ENCODE measurements around the gene HS3ST2. TPM values are rescaled to one million over a fixed set of nuclear protein-coding genes. Genes with fewer than 3 reads are reported as not detected.

The HS3ST2 gene
- total RNA-seq, 1 experiment from 2014 or later: 0.61 TPM

GRCh38 chr16:22770866-22771265 lies 43.1 kb upstream of the HS3ST2 start:
- no peaks in the 10 kb centered on the region for H3K36me3 Mint-ChIP-seq
- peaks cover 2% of the 10 kb centered on the region; the same call in 1 of the 2 replicates for H3K27me3 Mint-ChIP-seq (ENCODE audit: low read depth)
- TF ChIP-seq GTF2I (CRISPR knock-in tag; conservative IDR thresholded peaks at IDR 0.05): no peak
- TF ChIP-seq GRHL2 (CRISPR knock-in tag; IDR thresholded peaks at IDR 0.05; ENCODE audit: insufficient replicate concordance, severe bottlenecking): no peak
- TF ChIP-seq TCF7 (CRISPR knock-in tag; IDR thresholded peaks at IDR 0.05; ENCODE audit: low read depth): no peak
- TF ChIP-seq TEAD4 (CRISPR knock-in tag; IDR thresholded peaks at IDR 0.05): no peak
- TF ChIP-seq ERG (CRISPR knock-in tag; IDR thresholded peaks at IDR 0.05): no peak
- TF ChIP-seq NR1H2 (CRISPR knock-in tag; IDR thresholded peaks at IDR 0.05): no peak
- TF ChIP-seq SMAD4 (CRISPR knock-in tag; IDR thresholded peaks at IDR 0.05): no peak
- no peak for TF ChIP-seq RELA (CRISPR knock-in tag; IDR thresholded peaks at IDR 0.05; ENCODE audit: borderline replicate concordance)
- no peak for TF ChIP-seq MYBL2 (CRISPR knock-in tag; IDR thresholded peaks at IDR 0.05)
- no peak for TF ChIP-seq CREB1 (CRISPR knock-in tag; IDR thresholded peaks at IDR 0.05)
- TF ChIP-seq, protein P1, sequence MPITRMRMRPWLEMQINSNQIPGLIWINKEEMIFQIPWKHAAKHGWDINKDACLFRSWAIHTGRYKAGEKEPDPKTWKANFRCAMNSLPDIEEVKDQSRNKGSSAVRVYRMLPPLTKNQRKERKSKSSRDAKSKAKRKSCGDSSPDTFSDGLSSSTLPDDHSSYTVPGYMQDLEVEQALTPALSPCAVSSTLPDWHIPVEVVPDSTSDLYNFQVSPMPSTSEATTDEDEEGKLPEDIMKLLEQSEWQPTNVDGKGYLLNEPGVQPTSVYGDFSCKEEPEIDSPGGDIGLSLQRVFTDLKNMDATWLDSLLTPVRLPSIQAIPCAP (CRISPR knock-in tag; IDR thresholded peaks at IDR 0.05): no peak
- no peak for TF ChIP-seq ZNF138 (CRISPR knock-in tag; conservative IDR thresholded peaks at IDR 0.05)
- no peak for TF ChIP-seq AFF4 (CRISPR knock-in tag; IDR thresholded peaks at IDR 0.05; ENCODE audit: borderline replicate concordance)
- TF ChIP-seq ZNF219 (CRISPR knock-in tag; IDR thresholded peaks at IDR 0.05; ENCODE audit: borderline replicate concordance): no peak
- no peak for TF ChIP-seq NFYB (CRISPR knock-in tag; conservative IDR thresholded peaks at IDR 0.05; ENCODE audit: low read depth)
- TF ChIP-seq GABPB1 (CRISPR knock-in tag; IDR thresholded peaks at IDR 0.05): no peak
- TF ChIP-seq ZNF671 (CRISPR knock-in tag; IDR thresholded peaks at IDR 0.05): no peak
- no peak for TF ChIP-seq PRDM15 (CRISPR knock-in tag; IDR thresholded peaks at IDR 0.05)
- no peak for DNase-seq (ENCODE audit: low spot score)
- ATAC-seq: no peak
- no peak overlapping the region for H3K27ac Mint-ChIP-seq
- peaks cover 3% of the 10 kb centered on the region; the same call in 1 of the 2 replicates for H3K9me3 Mint-ChIP-seq
- no peak overlapping the region for H3K4me3 Mint-ChIP-seq
- POLR2A ChIA-PET: no interaction called here
- H3K4me1 Mint-ChIP-seq: peaks cover 10% of the 10 kb centered on the region
- CTCF ChIA-PET: no interaction called here

DNA sequence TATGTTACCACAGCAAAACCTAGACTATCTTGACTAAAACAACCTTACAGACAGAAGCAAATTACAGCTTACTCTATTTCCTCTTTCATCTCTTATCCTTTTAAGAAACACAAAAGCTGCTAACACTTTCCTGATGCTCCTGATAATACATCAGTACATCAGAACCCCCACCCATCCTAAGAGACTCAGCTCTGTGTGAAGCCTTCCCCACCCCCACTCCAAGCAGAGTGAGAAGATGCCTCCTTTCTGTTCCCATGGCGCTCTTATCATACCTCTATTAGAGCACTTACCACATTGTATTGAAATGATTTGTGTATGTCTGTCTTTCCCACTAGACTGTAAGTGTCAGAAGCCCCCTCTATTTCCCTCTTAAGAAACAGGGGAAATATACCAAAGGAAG lies 42.4 kb upstream of the HS3ST2 start:
- peaks cover 2% of the 10 kb centered on the region; the same call in 1 of the 2 replicates for H3K27me3 Mint-ChIP-seq (ENCODE audit: low read depth)
- H3K9me3 Mint-ChIP-seq: no peaks in the 10 kb centered on the region; the same call in 1 of the 2 replicates
- TF ChIP-seq ZBTB21 (CRISPR knock-in tag; IDR thresholded peaks at IDR 0.05; ENCODE audit: borderline replicate concordance): no peak
- no peak for TF ChIP-seq JAZF1 (CRISPR knock-in tag; IDR thresholded peaks at IDR 0.05)
- no peak for TF ChIP-seq ZNF263 (CRISPR knock-in tag; IDR thresholded peaks at IDR 0.05; ENCODE audit: low read depth)
- TF ChIP-seq, protein P2, sequence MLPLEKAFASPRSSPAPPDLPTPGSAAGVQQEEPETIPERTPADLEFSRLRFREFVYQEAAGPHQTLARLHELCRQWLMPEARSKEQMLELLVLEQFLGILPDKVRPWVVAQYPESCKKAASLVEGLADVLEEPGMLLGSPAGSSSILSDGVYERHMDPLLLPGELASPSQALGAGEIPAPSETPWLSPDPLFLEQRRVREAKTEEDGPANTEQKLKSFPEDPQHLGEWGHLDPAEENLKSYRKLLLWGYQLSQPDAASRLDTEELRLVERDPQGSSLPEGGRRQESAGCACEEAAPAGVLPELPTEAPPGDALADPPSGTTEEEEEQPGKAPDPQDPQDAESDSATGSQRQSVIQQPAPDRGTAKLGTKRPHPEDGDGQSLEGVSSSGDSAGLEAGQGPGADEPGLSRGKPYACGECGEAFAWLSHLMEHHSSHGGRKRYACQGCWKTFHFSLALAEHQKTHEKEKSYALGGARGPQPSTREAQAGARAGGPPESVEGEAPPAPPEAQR (CRISPR knock-in tag; IDR thresholded peaks at IDR 0.05): no peak
- no peak for TF ChIP-seq RELA (CRISPR knock-in tag; IDR thresholded peaks at IDR 0.05; ENCODE audit: borderline replicate concordance)
- TF ChIP-seq, protein P3, sequence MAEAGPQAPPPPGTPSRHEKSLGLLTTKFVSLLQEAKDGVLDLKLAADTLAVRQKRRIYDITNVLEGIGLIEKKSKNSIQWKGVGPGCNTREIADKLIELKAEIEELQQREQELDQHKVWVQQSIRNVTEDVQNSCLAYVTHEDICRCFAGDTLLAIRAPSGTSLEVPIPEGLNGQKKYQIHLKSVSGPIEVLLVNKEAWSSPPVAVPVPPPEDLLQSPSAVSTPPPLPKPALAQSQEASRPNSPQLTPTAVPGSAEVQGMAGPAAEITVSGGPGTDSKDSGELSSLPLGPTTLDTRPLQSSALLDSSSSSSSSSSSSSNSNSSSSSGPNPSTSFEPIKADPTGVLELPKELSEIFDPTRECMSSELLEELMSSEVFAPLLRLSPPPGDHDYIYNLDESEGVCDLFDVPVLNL (CRISPR knock-in tag; IDR thresholded peaks at IDR 0.05; ENCODE audit: borderline replicate concordance, low read depth): no peak
- no peak for TF ChIP-seq KAT7 (CRISPR knock-in tag; IDR thresholded peaks at IDR 0.05; ENCODE audit: borderline replicate concordance)
- TF ChIP-seq SMAD3 (CRISPR knock-in tag; IDR thresholded peaks at IDR 0.05; ENCODE audit: borderline replicate concordance): no peak
- TF ChIP-seq NR2C2 (CRISPR knock-in tag; IDR thresholded peaks at IDR 0.05): no peak
- ChIA-PET POLR2A (no interaction called here), CTCF (no interaction called here)
- H3K36me3 Mint-ChIP-seq: no peaks in the 10 kb centered on the region
- peaks cover 7% of the 10 kb centered on the region for H3K4me1 Mint-ChIP-seq
- no peak overlapping the region for H3K4me3 Mint-ChIP-seq
- no peak overlapping the region for H3K27ac Mint-ChIP-seq
- DNase-seq (ENCODE audit: low spot score) (no peak), ATAC-seq (no peak)
